WTC11 (cell line): Measurements from ENCODE around the gene RMDN3.

ENCODE experiments used
- ATF3 ChIP-seq: sonication (generic); formaldehyde crosslinking; conservative IDR thresholded peaks from 2 replicates; pipeline ENCODE4 v1.8.1; 2022; ENCODE audit warnings: mild to moderate bottlenecking, missing genetic modification reagents
- CTCF ChIP-seq: fragments of 200-600 bp; IDR thresholded peaks from 2 replicates; pipeline ENCODE4 v1.8.0; 2022; ENCODE audit warnings: antibody characterized with exemption
- FOXP4 ChIP-seq: sonication (generic); formaldehyde crosslinking; IDR thresholded peaks from 2 replicates; pipeline ENCODE4 v1.8.0; 2022; ENCODE audit warnings: mild to moderate bottlenecking, missing genetic modification reagents
- GRHL2 ChIP-seq: fragments of 250-450 bp; sonication (Bioruptor Pico); IDR thresholded peaks from 2 replicates; pipeline ENCODE4 v1.8.0; 2022; ENCODE audit warnings: mild to moderate bottlenecking, moderate library complexity; ENCODE audit not compliant: insufficient replicate concordance, severe bottlenecking
- HMGXB4 ChIP-seq: sonication (generic); formaldehyde crosslinking; IDR thresholded peaks from 2 replicates; pipeline ENCODE4 v1.8.1; 2023; ENCODE audit warnings: mild to moderate bottlenecking, moderate library complexity, missing genetic modification reagents
- IRF2 ChIP-seq: sonication (generic); formaldehyde crosslinking; IDR thresholded peaks from 2 replicates; pipeline ENCODE4 v1.8.0; 2022; ENCODE audit warnings: low read depth, missing genetic modification reagents, borderline replicate concordance
- MXD4 ChIP-seq: fragments of 250-450 bp; sonication (Bioruptor Pico); IDR thresholded peaks from 2 replicates; pipeline ENCODE4 v1.8.0; 2021; ENCODE audit warnings: mild to moderate bottlenecking, moderate library complexity, borderline replicate concordance
- NR1H2 ChIP-seq: sonication (generic); formaldehyde crosslinking; IDR thresholded peaks from 2 replicates; pipeline ENCODE4 v1.9.0; 2021; ENCODE audit warnings: mild to moderate bottlenecking, moderate library complexity, missing genetic modification reagents
- PREB ChIP-seq: sonication (generic); formaldehyde crosslinking; IDR thresholded peaks from 2 replicates; pipeline ENCODE4 v1.8.1; 2022; ENCODE audit warnings: mild to moderate bottlenecking, missing genetic modification reagents, moderate library complexity, borderline replicate concordance
- RORB ChIP-seq: fragments of 250-450 bp; sonication (Bioruptor Pico); IDR thresholded peaks from 2 replicates; pipeline ENCODE4 v1.9.0; 2021; ENCODE audit warnings: mild to moderate bottlenecking
- SMAD4 ChIP-seq: sonication (generic); formaldehyde crosslinking; IDR thresholded peaks from 2 replicates; pipeline ENCODE4 v1.8.0; 2022; ENCODE audit warnings: mild to moderate bottlenecking, missing genetic modification reagents
- ZNF121 ChIP-seq: sonication (generic); formaldehyde crosslinking; IDR thresholded peaks from 2 replicates; pipeline ENCODE4 v1.8.0; 2023; ENCODE audit warnings: missing genetic modification reagents

- TF ChIP-seq CTCF (no peak), ZNF121 (CRISPR knock-in tag) (no peak), FOXP4 (CRISPR knock-in tag) (no peak), IRF2 (CRISPR knock-in tag) (no peak), PREB (CRISPR knock-in tag) (no peak), HMGXB4 (CRISPR knock-in tag) (no peak), MXD4 (CRISPR knock-in tag) (no peak), ATF3 (no peak), RORB (CRISPR knock-in tag) (no peak), NR1H2 (CRISPR knock-in tag) (no peak), GRHL2 (CRISPR knock-in tag) (no peak), SMAD4 (no peak)
These were observed 30.8 kb upstream of the RMDN3 start for GRCh38 chr15:40785814-40786213.
